Nephron progenitor cell (in vitro differentiated cells): ENCODE results near the gene ARHGEF11.
A peak's percentile ranks its signal among the peaks of the same experiment; 100 is the strongest.

Experiments used
- DNase-seq: peaks from one replicate; pipeline ENCODE4 v3.0.0; 2021
- H3K27ac Mint-ChIP-seq: 2 replicates; pipeline ENCODE4 v1.8.0; 2021; ENCODE audit warnings: mild to moderate bottlenecking, moderate library complexity, mixed read lengths
- H3K27me3 Mint-ChIP-seq: 2 replicates; pipeline ENCODE4 v1.8.0; 2021; ENCODE audit warnings: mild to moderate bottlenecking, low read depth, mixed read lengths; ENCODE audit not compliant: poor library complexity
- H3K36me3 Mint-ChIP-seq: 2 replicates; pipeline ENCODE4 v1.8.0; 2021; ENCODE audit warnings: low read depth, mixed read lengths
- H3K4me1 Mint-ChIP-seq: 2 replicates; pipeline ENCODE4 v1.8.0; 2021; ENCODE audit warnings: mixed read lengths
- H3K4me3 Mint-ChIP-seq: 2 replicates; pipeline ENCODE4 v1.8.0; 2021; ENCODE audit warnings: mild to moderate bottlenecking, moderate library complexity, mixed read lengths
- H3K9me3 Mint-ChIP-seq: 2 replicates; pipeline ENCODE4 v1.8.0; 2021; ENCODE audit warnings: mild to moderate bottlenecking, moderate library complexity, mixed read lengths
- TF ChIP-seq, protein P1 (sequence below): fragments of 200-600 bp; sonication (generic); IDR thresholded peaks from 2 replicates; pipeline ENCODE4 v1.5.0; 2021; ENCODE audit warnings: antibody characterized with exemption

Gene ARHGEF11

DNA sequence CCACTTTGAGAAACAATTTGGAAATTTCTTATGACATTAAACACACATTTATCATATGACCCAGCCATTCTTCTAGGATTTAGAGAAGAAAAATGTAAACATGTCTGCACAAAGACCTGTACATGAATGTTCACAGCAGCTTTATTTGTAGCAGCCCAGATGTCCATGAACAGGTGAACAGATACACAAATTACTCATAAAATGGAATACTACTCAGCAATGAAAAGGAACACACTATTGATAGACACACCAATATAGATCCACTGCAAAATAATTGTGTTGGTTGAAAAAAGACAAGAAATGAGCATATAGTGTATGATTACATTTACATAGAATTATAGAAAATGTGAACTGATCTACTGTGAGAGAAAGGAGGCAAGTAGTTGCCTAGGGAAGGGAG is 26.1 kb downstream of the ARHGEF11 start:
- Mint-ChIP-seq H3K4me1 (no peaks in the 10 kb centered on the region), H3K9me3 (peaks cover 66% of the 10 kb centered on the region), H3K27me3 (no peaks in the 10 kb centered on the region), H3K36me3 (peaks cover 69% of the 10 kb centered on the region), H3K4me3 (no peak overlapping the region), H3K27ac (no peak overlapping the region)
- TF ChIP-seq, protein P1, sequence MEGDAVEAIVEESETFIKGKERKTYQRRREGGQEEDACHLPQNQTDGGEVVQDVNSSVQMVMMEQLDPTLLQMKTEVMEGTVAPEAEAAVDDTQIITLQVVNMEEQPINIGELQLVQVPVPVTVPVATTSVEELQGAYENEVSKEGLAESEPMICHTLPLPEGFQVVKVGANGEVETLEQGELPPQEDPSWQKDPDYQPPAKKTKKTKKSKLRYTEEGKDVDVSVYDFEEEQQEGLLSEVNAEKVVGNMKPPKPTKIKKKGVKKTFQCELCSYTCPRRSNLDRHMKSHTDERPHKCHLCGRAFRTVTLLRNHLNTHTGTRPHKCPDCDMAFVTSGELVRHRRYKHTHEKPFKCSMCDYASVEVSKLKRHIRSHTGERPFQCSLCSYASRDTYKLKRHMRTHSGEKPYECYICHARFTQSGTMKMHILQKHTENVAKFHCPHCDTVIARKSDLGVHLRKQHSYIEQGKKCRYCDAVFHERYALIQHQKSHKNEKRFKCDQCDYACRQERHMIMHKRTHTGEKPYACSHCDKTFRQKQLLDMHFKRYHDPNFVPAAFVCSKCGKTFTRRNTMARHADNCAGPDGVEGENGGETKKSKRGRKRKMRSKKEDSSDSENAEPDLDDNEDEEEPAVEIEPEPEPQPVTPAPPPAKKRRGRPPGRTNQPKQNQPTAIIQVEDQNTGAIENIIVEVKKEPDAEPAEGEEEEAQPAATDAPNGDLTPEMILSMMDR: no peak
- DNase-seq: no peak

DNA sequence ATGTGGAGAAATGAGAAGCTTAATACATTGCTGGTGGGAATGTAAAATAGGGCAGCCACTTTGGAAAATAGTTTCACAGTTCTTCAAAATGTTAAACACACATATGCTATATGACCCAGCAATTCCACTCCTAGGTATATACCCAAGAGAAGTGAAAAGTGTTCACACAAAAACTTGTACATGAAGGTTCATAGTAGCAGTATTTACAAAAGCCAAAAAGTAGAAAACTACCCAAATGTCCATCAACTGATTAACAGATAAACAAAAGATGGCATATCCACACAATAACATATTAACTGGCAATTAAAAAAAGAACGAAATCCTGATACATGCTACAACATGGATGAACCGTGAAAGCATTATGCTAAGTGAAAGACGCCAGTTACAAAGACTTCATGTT is 33.7 kb downstream of the ARHGEF11 start:
- H3K27me3 Mint-ChIP-seq: no peaks in the 10 kb centered on the region

DNA sequence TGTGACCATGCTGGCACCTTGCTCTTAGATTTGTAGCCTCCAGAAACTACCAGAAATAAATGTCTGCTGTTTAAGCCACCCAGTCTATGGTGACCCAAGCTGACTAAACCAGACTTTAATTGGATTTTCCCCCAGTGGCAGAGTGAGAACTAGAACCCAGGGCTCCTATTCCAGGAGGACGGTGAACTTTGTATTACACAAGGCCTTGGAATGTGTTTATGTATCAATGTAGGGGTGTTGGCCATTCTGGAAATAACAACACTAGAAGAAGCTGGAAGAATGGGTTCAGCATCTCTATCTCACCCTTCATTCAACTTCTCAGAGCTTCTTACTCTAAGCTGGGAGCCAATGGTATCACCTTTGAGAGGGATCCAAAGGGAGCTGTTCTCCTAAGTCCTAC is 37.0 kb downstream of the ARHGEF11 start:
- TF ChIP-seq, protein P1: no peak
- no peaks in the 10 kb centered on the region for H3K36me3 Mint-ChIP-seq
- H3K4me3 Mint-ChIP-seq: no peak overlapping the region
- DNase-seq: no peak
- H3K27me3 Mint-ChIP-seq: no peaks in the 10 kb centered on the region
- no peak overlapping the region for H3K27ac Mint-ChIP-seq
- H3K4me1 Mint-ChIP-seq: peaks cover 31% of the 10 kb centered on the region
- peaks cover 14% of the 10 kb centered on the region for H3K9me3 Mint-ChIP-seq

More for the DNA sequence above, 33.7 kb downstream of the ARHGEF11 start:
- no peak for DNase-seq
- Mint-ChIP-seq H3K4me1 (peaks cover 9% of the 10 kb centered on the region), H3K4me3 (no peak overlapping the region), H3K36me3 (no peaks in the 10 kb centered on the region), H3K9me3 (peaks cover 14% of the 10 kb centered on the region), H3K27ac (no peak overlapping the region)
- TF ChIP-seq, protein P1: no peak

DNA sequence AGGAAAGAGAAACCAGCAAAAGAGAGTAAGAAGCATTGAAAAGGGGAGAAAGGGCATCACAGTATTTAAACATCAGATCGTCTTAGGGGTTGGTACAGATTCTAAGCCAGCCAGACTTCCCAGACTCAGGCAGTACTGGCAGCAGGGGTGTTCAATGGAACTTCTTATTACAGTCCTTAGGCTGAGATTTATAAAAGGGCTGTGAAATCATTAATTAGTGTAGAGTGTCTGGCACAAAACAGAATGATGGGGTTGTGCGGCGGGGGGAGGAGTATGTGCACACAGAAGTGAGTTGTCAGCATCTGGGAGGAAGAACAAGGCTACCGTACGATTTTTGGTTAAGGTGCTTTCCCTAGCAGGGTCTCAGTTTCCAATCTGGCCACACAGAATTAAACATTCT is 38.2 kb downstream of the ARHGEF11 start:
- no peaks in the 10 kb centered on the region for H3K36me3 Mint-ChIP-seq
- H3K4me3 Mint-ChIP-seq: no peak overlapping the region
- H3K27me3 Mint-ChIP-seq: no peaks in the 10 kb centered on the region
- peaks cover 14% of the 10 kb centered on the region for H3K9me3 Mint-ChIP-seq
- peak overlapping the region; percentile 47 for H3K27ac Mint-ChIP-seq
- peaks cover 31% of the 10 kb centered on the region for H3K4me1 Mint-ChIP-seq
- TF ChIP-seq, protein P1: no peak
- DNase-seq: no peak

DNA sequence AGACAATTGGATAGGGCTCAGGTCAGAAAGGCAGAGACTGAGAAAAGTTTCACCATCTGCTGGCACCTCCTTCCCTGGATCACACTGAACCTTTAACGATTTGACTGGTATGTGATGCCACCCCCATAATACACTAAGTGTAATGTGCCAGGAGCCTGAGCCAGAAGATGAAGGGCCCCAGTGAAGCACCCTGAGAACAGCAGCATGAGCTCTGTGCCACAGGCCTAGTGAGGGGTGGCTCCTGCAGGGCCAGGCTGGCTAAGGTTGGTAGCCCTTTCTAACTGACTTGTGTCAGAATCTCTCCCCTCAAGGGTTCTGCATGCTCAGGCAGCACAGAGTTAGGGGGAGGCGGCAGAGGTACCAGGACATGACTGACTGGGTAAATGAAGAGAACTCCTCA is 38.9 kb downstream of the ARHGEF11 start:
- H3K27ac Mint-ChIP-seq: peak overlapping the region; percentile 47
- H3K4me1 Mint-ChIP-seq: peaks cover 31% of the 10 kb centered on the region
- H3K4me3 Mint-ChIP-seq: no peak overlapping the region
- no peak for DNase-seq
- TF ChIP-seq, protein P1: no peak
- H3K27me3 Mint-ChIP-seq: no peaks in the 10 kb centered on the region
- H3K36me3 Mint-ChIP-seq: no peaks in the 10 kb centered on the region
- H3K9me3 Mint-ChIP-seq: peaks cover 9% of the 10 kb centered on the region

DNA sequence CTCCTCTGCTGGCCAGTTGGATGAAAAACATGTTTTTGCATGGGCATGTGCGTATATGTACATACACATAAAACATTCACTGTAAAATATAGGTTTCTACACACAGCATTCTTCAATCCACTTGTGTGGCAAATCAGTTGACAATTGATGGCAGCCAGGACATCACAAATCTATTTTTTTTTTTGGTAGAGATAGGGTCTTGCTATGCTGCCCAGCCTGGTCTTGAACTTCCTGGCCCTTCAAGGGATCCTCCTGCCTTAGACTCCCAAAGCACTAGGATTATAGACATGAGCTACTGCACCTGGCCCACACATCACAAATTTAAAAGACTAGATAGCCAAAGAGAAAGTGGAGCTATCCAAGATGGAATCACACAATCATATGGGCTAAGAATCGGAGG is 39.6 kb downstream of the ARHGEF11 start:
- TF ChIP-seq, protein P1: no peak
- Mint-ChIP-seq H3K4me1 (peaks cover 31% of the 10 kb centered on the region), H3K9me3 (peaks cover 1% of the 10 kb centered on the region), H3K27me3 (no peaks in the 10 kb centered on the region), H3K36me3 (no peaks in the 10 kb centered on the region), H3K27ac (no peak overlapping the region), H3K4me3 (no peak overlapping the region)
- no peak for DNase-seq
